ENCODE results near the gene RGCC.

DNA sequence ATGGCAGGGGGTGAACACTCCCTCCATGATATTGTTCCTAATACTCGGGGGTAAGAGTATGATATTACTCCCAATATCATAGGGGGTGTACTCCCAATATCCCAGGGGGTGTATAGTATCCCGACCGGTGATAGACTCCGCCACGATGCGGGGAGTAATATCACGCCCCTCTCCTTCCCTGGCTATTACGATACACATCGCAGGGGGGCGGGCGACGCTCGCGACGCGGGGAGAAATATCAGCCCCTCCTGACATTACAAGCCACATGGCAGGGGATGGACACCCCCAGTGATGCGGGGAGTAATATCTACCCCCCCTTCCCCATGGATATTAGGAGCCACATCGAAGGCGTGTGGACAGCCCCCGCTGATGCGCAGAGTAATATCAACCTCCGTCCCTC, 3.2 kb upstream of the RGCC start:
- TF ChIP-seq, protein P1, sequence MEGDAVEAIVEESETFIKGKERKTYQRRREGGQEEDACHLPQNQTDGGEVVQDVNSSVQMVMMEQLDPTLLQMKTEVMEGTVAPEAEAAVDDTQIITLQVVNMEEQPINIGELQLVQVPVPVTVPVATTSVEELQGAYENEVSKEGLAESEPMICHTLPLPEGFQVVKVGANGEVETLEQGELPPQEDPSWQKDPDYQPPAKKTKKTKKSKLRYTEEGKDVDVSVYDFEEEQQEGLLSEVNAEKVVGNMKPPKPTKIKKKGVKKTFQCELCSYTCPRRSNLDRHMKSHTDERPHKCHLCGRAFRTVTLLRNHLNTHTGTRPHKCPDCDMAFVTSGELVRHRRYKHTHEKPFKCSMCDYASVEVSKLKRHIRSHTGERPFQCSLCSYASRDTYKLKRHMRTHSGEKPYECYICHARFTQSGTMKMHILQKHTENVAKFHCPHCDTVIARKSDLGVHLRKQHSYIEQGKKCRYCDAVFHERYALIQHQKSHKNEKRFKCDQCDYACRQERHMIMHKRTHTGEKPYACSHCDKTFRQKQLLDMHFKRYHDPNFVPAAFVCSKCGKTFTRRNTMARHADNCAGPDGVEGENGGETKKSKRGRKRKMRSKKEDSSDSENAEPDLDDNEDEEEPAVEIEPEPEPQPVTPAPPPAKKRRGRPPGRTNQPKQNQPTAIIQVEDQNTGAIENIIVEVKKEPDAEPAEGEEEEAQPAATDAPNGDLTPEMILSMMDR (conservative IDR thresholded peaks at IDR 0.05 in 1 of 2, IDR thresholded peaks at IDR 0.05 in 1 of 2; ENCODE audit: low read depth in 1 of 2, low read length in 2 of 2), result no peak
- no peak for TF ChIP-seq EZH2 (IDR thresholded peaks at IDR 0.05; ENCODE audit: low read length, missing control alignments)

Measured in fibroblast of lung (primary cell).